Subcutaneous abdominal adipose tissue (tissue), 5 donors: ENCODE results near the gene DBN1.
A peak's percentile ranks its signal among the peaks of the same experiment; 100 is the strongest.

Experiments used
- H3K27ac ChIP-seq: one replicate; pipeline ENCODE4 v1.7.0; 2013; ENCODE audit warnings: low read depth, mild to moderate bottlenecking, inconsistent platforms, low read length, moderate library complexity
- H3K27me3 ChIP-seq, 5 donors: one replicate each; pipeline ENCODE4 v1.7.0; 2013; ENCODE audit warnings: low read length in 5 of 5, inconsistent platforms in 1 of 5; ENCODE audit not compliant: control insufficient read depth in 5 of 5, insufficient read depth in 4 of 5
- H3K36me3 ChIP-seq, 5 donors: one replicate each; pipeline ENCODE4 v1.7.0; 2013; ENCODE audit warnings: low read length in 5 of 5; ENCODE audit not compliant: control insufficient read depth in 5 of 5, insufficient read depth in 5 of 5
- H3K4me1 ChIP-seq, 5 donors: one replicate each; pipeline ENCODE4 v1.7.0; 2013; ENCODE audit warnings: low read length in 5 of 5, mild to moderate bottlenecking in 3 of 5, moderate library complexity in 1 of 5; ENCODE audit not compliant: control insufficient read depth in 5 of 5, insufficient read depth in 5 of 5
- H3K4me3 ChIP-seq, 5 donors: one replicate each; pipeline ENCODE4 v1.7.0; 2013; ENCODE audit warnings: low read length in 5 of 5, low read depth in 1 of 5
- H3K9ac ChIP-seq, 5 donors: one replicate each; pipeline ENCODE4 v1.7.0; 2013; ENCODE audit warnings: low read length in 5 of 5, mild to moderate bottlenecking in 4 of 5, moderate library complexity in 3 of 5
- H3K9me3 ChIP-seq, 5 donors: one replicate each; pipeline ENCODE4 v1.7.0; 2013; ENCODE audit warnings: low read length in 5 of 5; ENCODE audit not compliant: control insufficient read depth in 5 of 5
- donor health status: healthy.
- donor health status: healthy.
- donor health status: healthy.
- donor health status: healthy.
- donor health status: healthy.

DBN1 gene

DNA sequence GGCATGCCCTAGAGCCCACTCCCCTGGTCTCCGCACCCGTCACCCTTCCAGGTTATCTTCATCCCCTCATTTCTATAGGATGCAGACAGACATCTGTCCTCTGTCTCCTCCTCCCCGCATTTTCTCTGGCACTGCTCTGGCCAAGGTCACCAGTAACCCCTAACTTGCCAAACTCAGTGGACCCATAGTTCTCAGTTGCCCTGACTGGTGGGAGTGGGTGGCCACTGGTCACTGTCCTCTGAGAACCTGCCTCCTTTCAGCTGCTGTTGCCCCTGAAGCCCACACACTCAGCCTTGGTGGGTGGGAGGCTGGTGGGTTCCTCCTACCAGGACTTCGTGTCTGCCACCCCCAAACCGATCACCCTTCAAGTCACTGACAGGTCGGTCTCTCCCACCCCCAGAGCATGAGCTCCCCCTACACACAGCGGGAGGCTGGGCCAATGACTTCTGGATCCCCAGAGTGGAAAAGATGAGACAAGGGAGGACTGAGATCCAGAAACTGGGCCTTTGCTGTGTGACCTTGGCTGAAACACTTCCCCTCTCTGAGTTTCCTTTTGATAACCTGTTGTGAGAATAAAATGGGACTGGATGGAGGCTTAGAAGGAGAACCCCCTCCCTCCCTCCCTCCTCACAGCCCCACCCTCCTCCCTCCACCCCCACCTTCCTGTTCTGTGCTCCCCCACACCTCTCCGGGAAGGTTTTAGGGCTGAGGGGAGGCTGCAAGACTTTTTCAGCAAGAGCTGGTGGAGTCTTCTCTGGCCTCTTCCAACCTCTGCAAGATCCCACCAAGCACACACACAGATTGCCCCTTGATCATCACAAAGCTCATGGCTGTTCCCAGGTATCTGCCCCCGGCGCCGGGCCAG, 2.4 kb upstream of the DBN1 start:
- Histone ChIP-seq H3K27ac (no peak overlapping the region), H3K9me3 (no peaks in the 10 kb centered on the region), H3K4me3 (no peak overlapping the region), H3K36me3 (peaks cover 0 to 4% (median 0%) of the 10 kb centered on the region in 5 donors), H3K27me3 (no peaks in the 10 kb centered on the region), H3K9ac (no peak overlapping the region), H3K4me1 (peaks cover 7 to 58% (median 44%) of the 10 kb centered on the region in 5 donors)

DNA sequence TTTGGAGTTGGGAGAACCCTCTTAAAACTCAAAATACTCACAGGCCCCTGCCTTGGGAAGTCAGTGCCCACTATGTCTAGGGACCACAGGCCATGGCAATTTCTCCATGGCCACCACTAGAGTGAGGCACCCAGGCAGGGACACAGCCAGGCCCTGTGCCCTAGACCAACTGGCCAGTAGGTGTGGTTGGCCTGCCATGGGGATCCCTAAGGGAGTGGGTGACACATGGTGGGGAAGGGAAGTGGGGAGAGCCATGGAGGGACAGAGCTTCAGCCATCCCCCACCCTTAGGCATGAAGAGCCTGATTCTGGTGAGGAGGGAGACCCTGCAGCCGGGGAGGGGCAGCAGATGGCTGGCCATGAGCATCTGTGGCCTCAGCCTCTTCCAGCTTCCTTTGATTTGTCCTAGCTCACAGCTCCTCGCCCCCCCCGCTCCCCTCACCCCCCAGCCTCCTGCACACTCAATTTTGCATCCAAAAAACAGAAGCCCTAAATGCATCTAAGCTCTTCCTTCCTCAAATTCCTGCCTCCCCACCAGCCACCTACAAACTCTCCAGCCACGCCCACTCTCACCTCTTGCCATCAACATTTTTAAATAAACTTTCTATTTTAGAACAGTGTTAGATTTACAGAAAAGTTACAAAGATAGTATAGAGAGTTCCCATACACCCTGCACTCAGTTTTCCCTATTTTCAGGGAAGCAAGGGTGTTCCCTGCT, 1.6 kb upstream of the DBN1 start:
- peaks cover 0 to 4% (median 0%) of the 10 kb centered on the region in 5 donors for H3K36me3 ChIP-seq
- H3K9ac ChIP-seq = no peak overlapping the region
- H3K27ac ChIP-seq = no peak overlapping the region
- H3K4me3 ChIP-seq = no peak overlapping the region
- H3K27me3 ChIP-seq = no peaks in the 10 kb centered on the region
- H3K9me3 ChIP-seq = no peaks in the 10 kb centered on the region
- H3K4me1 ChIP-seq = peaks cover 7 to 60% (median 49%) of the 10 kb centered on the region in 5 donors

DNA sequence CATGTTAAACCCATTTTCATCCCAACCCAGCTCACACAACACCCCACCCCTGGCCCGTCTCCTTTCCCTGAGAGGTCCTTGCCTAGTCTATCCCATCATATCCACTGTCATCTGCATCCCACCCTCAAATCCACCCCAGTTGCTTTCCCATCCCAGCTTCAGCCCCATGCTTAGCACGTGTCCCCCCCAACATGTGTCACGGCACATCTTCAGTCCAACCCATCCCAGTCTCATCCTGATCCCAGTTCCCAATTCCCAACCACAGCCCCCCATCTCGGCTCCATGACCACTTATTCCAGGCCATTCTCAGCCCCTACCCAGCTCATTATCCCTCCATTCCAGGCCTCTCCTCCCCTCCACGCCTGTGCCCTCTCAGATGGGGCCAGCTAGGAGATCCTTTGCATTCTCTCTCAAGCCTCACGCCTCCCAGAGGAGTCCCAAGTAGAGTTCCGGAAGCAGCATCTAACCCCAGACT, 605 bp upstream of the DBN1 start:
- no peak overlapping the region for H3K9ac ChIP-seq
- no peak overlapping the region for H3K27ac ChIP-seq
- peaks cover 0 to 4% (median 0%) of the 10 kb centered on the region in 5 donors for H3K36me3 ChIP-seq
- H3K4me1 ChIP-seq = peaks cover 4 to 59% (median 49%) of the 10 kb centered on the region in 5 donors
- no peak overlapping the region for H3K4me3 ChIP-seq
- no peaks in the 10 kb centered on the region for H3K27me3 ChIP-seq
- no peaks in the 10 kb centered on the region for H3K9me3 ChIP-seq

DNA sequence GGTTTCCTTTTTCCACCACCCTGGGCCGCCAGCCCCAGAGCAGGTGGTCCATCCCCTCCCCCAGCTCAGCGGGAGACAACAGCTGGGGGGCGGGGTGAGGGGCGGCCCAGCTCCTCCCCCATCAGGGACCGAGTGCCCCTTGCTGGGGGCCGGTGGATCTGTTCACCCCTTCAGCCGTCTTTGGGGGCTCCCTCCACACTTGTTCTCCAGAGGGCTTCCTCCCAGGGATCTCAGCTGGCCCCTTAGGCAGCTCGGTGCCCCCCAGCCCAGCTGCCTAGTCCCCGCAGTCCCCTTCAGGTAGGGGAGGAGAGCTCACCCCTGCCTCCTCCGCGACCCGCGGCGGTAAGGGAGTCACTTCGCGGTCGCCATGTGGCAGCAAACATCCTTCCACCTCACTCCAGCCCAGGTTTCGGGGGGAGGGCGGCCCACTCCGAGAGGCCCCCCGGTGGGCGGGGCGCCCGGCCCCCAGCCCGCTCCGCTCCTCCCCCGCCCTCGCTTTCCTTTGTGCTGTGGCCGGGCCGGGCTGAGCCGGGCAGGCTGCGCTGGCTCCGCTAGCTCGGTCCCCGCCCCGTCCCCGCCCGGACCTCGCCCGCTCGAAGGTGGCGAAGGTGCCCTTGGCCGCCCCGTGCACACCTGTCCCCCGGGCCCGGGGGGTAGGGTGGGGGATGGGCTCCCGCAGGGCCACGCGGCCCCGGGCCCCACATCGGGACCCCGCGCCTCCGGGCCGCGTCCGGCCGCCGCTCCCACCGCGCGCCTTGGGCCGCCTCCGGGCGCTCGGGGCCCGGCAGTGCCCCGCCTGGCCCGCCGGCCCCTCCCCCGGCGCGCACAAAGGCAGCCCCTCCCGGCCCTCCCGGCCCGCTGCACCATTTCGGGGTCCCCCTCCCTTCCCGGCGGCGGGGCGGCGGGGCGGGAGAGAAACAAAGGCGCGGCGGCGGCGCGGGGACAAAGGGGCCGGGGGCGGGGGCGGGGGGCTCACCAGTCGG, 683 bp downstream of the DBN1 start:
- peak overlapping the region in 4 of 5 donors; percentile 25 to 72 (median 50) for H3K9ac ChIP-seq
- no peaks in the 10 kb centered on the region for H3K9me3 ChIP-seq
- H3K27ac ChIP-seq = peak overlapping the region; percentile 41
- H3K36me3 ChIP-seq = peaks cover 0 to 8% (median 6%) of the 10 kb centered on the region in 5 donors
- peaks cover 2 to 50% (median 47%) of the 10 kb centered on the region in 5 donors for H3K4me1 ChIP-seq
- no peaks in the 10 kb centered on the region for H3K27me3 ChIP-seq
- peak overlapping the region; percentile 29 to 68 (median 67) for H3K4me3 ChIP-seq

DNA sequence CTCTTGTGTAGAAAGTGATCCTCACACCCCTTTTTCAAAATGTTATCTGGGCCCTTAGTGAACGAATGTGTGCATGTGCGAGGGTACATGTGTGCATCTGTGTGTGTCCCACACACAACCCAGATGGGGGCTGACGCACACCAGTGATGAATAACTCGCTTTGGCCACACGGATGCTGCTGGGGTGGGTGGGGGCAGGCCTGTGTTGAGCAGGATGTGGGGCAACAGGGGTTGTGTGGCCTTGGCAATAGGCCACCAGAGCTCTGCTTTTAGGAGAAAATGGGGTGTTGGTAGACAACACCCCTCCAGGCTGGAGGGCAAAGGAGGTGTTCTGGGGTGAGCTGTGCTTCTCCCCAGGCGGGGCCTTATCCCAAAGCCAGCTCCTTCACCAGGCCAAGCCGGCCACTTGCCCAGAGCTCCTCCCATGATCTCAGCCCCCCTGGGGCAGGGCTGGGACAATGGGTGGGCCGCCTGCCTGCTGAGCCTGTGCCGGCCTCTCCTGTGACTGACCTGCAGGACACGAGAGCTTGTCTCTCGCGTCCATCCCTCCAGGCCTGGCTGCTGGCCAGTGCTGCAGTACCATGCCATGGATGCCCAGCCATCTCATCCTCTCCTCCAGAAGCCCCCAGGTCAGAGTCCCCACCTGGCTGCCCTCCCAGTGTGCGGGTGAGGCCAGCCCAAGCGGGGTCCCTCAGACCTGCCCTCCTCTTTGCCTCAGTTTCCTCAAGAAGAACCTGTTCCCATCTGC, 1.7 kb downstream of the DBN1 start:
- Histone ChIP-seq H3K4me3 (peak overlapping the region; percentile 29 to 68 (median 67)), H3K4me1 (peaks cover 2 to 46% (median 43%) of the 10 kb centered on the region in 5 donors), H3K27ac (peak overlapping the region; percentile 57), H3K36me3 (peaks cover 0 to 17% (median 15%) of the 10 kb centered on the region in 5 donors), H3K9ac (peak overlapping the region in 4 of 5 donors; percentile 25 to 72 (median 50)), H3K9me3 (no peaks in the 10 kb centered on the region), H3K27me3 (no peaks in the 10 kb centered on the region)

DNA sequence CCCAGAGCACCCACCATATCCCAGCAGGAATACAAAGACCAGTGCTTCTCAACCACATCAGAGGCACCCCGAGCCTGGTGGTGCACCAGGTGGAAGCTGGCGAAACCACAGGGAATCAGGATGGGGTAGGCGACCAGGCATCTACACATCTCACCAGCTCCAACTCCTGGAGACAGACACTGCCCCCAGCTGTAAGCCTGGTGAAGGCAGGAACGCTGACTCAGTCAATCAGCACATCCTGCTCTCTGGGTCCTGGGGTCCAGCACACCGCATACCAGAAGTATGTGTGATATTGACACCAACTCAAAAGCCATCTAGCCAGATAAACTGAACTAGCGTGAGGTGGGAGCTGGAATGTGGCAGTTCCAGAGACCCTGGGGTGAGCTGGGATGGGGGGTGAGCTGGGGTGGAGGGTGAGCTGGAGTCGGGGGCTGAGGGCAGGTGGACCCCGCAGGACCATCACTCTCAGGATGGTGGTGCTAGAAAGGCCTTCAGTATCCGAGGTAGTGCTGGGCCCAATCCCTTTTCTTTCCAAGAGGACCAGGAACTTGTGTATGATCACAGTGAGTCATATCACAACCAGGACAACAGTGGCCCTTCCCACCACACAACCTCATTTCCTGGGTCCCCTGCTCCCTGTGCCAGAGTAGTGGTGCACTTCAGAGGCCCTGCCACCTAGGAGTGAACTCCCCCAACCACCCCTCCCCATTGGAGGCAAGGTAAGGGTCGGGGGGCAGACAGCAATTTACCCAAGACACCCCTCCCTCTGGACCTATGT, 2.5 kb downstream of the DBN1 start:
- peak overlapping the region in 4 of 5 donors; percentile 17 to 68 (median 58) for H3K4me3 ChIP-seq
- peaks cover 2 to 46% (median 43%) of the 10 kb centered on the region in 5 donors for H3K4me1 ChIP-seq
- H3K9me3 ChIP-seq = no peaks in the 10 kb centered on the region
- peaks cover 0 to 25% (median 23%) of the 10 kb centered on the region in 5 donors for H3K36me3 ChIP-seq
- peak overlapping the region in 2 of 5 donors; percentile 38 to 47 for H3K9ac ChIP-seq
- H3K27me3 ChIP-seq = no peaks in the 10 kb centered on the region
- peak overlapping the region; percentile 57 for H3K27ac ChIP-seq

DNA sequence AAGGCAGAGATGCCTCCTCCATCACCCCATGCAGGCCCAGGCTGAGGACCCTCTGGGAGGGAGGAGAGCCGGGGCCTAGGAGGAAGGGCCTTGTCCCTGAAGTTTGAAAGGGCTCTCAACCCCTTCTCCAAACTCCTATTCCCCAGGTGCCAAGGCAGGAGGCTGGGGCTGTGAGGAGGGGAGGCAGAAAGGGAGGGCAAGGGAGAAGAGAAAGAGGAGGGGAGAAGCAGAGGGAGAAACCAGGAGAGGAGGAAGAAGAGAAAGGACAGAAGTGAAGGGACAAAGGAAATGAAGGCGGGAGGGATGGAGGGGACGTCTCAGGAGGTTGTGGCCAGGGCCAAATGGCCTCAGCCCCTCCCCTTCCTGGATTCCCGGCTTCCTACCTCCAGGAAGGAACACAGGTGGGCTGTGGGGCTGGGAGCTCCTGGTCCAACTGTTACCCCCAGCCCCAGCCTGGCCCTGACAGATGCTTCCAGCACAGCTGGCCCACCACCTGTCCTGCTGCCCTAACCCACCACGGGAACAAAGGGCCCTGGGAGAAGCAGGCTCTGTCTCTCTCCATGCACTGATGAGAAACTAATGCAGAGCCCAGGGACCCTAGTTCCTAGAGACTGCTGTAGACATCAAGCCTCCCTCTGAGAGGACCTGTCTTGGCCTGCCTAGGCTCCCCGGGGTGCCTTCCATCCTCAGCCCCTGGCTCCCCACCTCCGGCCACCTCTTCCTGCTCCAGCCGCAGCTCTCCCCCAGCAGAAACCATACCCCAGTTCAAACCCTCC, 3.5 kb downstream of the DBN1 start:
- Histone ChIP-seq H3K9me3 (peaks cover 0 to 2% (median 0%) of the 10 kb centered on the region in 5 donors), H3K27me3 (no peaks in the 10 kb centered on the region), H3K36me3 (peaks cover 0 to 33% (median 30%) of the 10 kb centered on the region in 5 donors), H3K9ac (peak overlapping the region in 2 of 5 donors; percentile 42 to 46), H3K4me3 (peak overlapping the region in 3 of 5 donors; percentile 6 to 24 (median 16)), H3K27ac (peak overlapping the region; percentile 37), H3K4me1 (peaks cover 2 to 46% (median 43%) of the 10 kb centered on the region in 5 donors)
